Measurements from ENCODE around the gene GRIK2.
"Not testable (repeated sequence)": the region's sequence is repeated elsewhere in the genome, so short reads cannot be mapped to it uniquely, and the experiment has no call there.

Gene GRIK2

DNA sequence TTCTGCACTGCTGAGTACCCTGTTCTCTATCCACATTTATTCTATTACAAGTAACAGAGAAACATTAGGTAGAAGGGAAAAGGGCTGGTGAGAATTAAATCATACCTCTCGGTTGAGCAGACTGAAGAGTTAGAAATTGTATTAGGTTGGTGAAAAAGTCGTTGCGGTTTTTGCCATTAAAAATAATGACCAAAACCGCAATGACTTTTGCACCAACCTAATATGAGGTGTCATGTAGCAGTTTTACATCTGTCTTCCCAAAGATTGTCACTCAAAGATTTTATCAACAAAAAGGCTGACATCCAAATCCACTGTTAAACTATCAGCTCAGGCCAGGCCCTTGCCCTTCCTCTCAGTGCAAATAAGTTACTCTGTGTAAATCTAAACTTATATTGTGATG, 28.3 kb upstream of the GRIK2 start:
- no peak for DNase-seq
- TF ChIP-seq, protein P1, sequence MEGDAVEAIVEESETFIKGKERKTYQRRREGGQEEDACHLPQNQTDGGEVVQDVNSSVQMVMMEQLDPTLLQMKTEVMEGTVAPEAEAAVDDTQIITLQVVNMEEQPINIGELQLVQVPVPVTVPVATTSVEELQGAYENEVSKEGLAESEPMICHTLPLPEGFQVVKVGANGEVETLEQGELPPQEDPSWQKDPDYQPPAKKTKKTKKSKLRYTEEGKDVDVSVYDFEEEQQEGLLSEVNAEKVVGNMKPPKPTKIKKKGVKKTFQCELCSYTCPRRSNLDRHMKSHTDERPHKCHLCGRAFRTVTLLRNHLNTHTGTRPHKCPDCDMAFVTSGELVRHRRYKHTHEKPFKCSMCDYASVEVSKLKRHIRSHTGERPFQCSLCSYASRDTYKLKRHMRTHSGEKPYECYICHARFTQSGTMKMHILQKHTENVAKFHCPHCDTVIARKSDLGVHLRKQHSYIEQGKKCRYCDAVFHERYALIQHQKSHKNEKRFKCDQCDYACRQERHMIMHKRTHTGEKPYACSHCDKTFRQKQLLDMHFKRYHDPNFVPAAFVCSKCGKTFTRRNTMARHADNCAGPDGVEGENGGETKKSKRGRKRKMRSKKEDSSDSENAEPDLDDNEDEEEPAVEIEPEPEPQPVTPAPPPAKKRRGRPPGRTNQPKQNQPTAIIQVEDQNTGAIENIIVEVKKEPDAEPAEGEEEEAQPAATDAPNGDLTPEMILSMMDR (IDR thresholded peaks at IDR 0.05; ENCODE audit: low read depth, low read length, missing control alignments), result no peak
- no peak overlapping the region for H3K4me3 ChIP-seq (ENCODE audit: low read depth, low read length)
- H3K27me3 ChIP-seq (replicated peaks), result no peaks in the 10 kb centered on the region
- H3K27ac ChIP-seq, result no peak overlapping the region
- H3K36me3 ChIP-seq (replicated peaks), result no peaks in the 10 kb centered on the region
- in situ Hi-C loops (cut with HindIII; ENCODE audit: low pct_ligation_motif_present, low sequenced_read_pairs), result no loop called here

DNA sequence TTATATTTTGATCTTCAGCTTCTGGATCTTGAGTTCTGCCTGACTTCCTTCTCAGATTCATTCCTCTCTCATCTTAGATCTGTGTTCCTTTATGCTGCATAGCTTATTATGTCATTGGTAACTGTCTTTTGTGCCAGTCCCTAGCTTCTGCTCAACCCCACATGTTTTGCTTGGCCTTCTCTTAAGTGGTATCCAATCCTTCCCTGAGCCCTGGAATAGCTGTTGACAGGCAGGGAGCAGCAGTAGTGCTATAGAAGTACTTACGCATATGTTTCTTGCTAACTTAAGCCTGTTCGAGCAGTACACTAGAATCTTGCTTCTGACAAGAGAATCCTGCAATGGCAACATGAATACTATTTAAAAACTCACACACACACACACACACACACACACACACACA, 13.6 kb upstream of the GRIK2 start:
- Histone ChIP-seq H3K27ac (no peak overlapping the region), H3K27me3 (replicated peaks) (no peaks in the 10 kb centered on the region), H3K36me3 (replicated peaks) (no peaks in the 10 kb centered on the region), H3K4me3 (ENCODE audit: low read depth, low read length) (no peak overlapping the region)
- no peak for DNase-seq
- in situ Hi-C loops (cut with HindIII; ENCODE audit: low pct_ligation_motif_present, low sequenced_read_pairs), result no loop called here
- TF ChIP-seq, protein P1 (IDR thresholded peaks at IDR 0.05; ENCODE audit: low read depth, low read length, missing control alignments), result no peak

DNA sequence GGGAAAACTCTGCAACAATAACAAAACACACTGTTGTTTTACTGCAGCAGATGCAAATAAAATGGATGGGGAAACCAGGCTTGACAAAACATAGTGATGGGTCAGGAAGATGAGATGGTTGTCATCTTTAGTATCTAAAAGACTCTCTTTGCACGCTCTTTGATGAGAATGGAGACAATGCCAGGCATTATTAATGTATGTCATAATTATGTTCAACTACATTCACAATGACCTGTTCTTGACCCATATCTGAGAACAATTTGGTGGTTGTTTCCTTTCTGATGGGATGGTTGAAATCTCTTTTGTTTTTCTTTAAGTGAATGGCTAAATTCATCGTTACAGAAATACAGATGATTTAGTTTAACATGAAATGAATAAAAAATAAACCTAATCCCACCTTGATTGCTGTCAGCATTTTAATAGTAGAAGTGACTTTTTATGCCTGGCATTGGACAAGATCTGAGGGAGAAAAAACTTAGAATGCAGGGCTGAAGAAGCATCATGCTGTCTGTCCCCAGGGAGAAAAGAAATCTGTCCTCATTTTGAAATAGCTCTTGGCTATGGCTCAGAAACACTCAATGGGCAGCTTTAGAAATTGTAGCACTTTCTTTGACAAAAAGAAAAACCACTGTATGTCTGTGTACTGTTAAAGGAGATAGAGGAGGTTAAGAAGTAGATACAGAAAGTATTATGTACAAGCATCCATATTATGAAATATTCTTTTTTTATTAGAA, 12.4 kb upstream of the GRIK2 start:
- TF ChIP-seq, protein P1 (IDR thresholded peaks at IDR 0.05; ENCODE audit: low read depth, low read length, missing control alignments), result no peak
- no peak overlapping the region for H3K27ac ChIP-seq
- H3K4me3 ChIP-seq (ENCODE audit: low read depth, low read length), result no peak overlapping the region
- no peaks in the 10 kb centered on the region for H3K27me3 ChIP-seq (replicated peaks)
- no peaks in the 10 kb centered on the region for H3K36me3 ChIP-seq (replicated peaks)
- DNase-seq, result no peak
- in situ Hi-C loops (cut with HindIII; ENCODE audit: low pct_ligation_motif_present, low sequenced_read_pairs), result no loop called here

DNA sequence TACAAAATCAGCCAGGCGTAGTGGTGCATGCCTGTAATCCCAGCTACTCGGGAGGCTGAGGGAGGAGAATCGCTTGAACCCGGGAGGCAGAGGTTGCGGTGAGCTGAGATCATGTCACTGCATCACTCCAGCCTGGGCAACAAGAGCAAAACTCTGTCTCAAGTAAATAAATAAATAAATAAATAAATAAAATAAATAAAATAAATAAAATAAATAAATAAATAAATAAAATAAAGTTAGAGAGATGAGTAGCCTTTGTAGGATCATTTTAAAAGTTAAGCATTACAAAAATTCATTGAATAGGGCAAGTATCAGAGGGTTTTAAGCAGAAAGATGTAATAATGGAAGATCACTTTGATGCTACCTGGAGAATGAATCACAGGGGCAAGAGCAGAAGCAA, 9.8 kb upstream of the GRIK2 start:
- in situ Hi-C loops (cut with HindIII; ENCODE audit: low pct_ligation_motif_present, low sequenced_read_pairs); H3K4me3 ChIP-seq (ENCODE audit: low read depth, low read length); H3K27ac ChIP-seq; H3K27me3 ChIP-seq (replicated peaks); H3K36me3 ChIP-seq (replicated peaks); DNase-seq: not testable (repeated sequence)

DNA sequence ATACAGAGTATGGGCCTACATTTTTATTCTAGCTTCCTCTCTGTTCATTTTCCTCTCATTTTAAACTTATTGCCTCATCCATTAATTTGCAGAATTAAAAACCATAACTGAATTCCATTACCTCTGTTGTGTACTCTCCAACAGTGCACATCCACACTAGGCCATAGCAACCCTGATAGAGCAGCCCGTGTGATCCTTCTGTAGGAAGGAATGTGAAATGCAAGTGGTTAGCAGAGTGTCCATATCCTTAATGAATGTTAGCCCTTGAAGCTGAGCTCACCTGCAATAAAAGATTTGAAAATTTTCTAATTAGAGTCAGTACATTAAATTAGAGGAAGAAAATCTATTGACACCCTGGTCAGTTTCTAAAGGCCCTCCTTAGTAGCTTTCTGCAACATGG, 6.5 kb upstream of the GRIK2 start:
- in situ Hi-C loops (cut with HindIII; ENCODE audit: low pct_ligation_motif_present, low sequenced_read_pairs), result no loop called here
- Histone ChIP-seq H3K36me3 (replicated peaks) (no peaks in the 10 kb centered on the region), H3K27me3 (replicated peaks) (no peaks in the 10 kb centered on the region), H3K4me3 (ENCODE audit: low read depth, low read length) (no peak overlapping the region), H3K27ac (no peak overlapping the region)
- TF ChIP-seq, protein P1 (IDR thresholded peaks at IDR 0.05; ENCODE audit: low read depth, low read length, missing control alignments), result peak; percentile 60
- no peak for DNase-seq

DNA sequence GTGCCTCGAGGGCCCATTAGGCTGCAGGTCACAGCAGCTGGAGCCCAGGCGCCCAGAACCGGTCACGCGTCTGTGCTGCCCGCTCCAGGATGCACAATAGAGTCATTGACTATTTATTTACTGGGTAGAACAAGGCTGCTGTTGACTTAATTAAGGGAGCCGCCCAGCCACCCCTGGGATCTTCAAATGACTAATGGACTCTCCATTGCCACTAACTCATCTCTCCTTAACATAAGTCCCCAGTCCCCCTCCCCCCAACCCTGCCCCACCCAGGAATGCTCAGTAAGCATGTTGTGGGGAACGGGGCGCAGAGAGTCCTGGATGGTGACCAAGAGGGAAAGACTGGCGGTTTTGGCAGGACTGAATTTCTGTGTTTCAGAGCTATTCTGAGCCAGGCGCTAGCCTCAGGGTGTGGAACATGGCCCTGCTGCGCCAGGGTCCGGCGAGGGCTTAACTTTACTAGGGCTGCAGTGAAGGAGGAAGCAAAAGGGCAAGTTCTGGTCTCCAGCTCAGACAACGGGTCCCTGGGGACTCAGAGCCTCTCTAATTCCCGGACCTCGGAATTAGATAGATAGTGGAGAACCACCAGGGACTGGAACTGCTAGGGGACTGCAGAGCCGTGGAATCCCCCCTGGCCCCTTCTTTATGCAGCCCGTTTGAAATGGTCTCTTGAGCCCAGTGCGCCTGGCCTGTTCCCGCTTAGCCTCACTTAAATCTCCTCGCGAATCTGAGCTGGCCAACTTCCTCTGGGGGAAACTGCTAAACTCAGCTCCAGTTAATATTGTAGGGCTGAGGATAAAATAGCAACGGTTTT, 1.5 kb upstream of the GRIK2 start:
- DNase-seq, result no peak
- peak overlapping the region; percentile 67 for H3K4me3 ChIP-seq (ENCODE audit: low read depth, low read length)
- in situ Hi-C loops (cut with HindIII; ENCODE audit: low pct_ligation_motif_present, low sequenced_read_pairs), result no loop called here

More for the DNA sequence above, 1.5 kb upstream of the GRIK2 start:
- TF ChIP-seq, protein P1 (IDR thresholded peaks at IDR 0.05; ENCODE audit: low read depth, low read length, missing control alignments), result no peak
- H3K36me3 ChIP-seq (replicated peaks), result no peaks in the 10 kb centered on the region
- H3K27ac ChIP-seq, result no peak overlapping the region
- H3K27me3 ChIP-seq (replicated peaks), result no peaks in the 10 kb centered on the region

Measured in brain microvascular endothelial cell (primary cell).